ENCODE data around the gene JAM3.

The JAM3 gene

GRCh38 chr11:134146598-134146997, 77.7 kb downstream of the JAM3 start:
- no peak for TF ChIP-seq ZNF274 (IDR thresholded peaks at IDR 0.05; ENCODE audit: low read depth, low read length)
- no peak overlapping the region for H3K4me3 ChIP-seq (ENCODE audit: low read length)

DNA sequence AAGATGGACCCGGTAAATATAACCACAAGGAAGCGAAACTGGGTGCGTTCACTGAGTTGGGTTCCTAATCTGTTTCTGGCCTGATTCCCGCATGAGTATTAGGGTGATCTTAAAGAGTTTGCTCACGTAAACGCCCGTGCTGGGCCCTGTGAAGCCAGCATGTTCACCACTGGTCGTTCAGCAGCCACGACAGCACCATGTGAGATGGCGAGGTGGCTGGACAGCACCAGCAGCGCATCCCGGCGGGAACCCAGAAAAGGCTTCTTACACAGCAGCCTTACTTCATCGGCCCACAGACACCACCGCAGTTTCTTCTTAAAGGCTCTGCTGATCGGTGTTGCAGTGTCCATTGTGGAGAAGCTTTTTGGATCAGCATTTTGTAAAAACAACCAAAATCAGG, 80.5 kb downstream of the JAM3 start:
- no peak for TF ChIP-seq ZNF274 (IDR thresholded peaks at IDR 0.05; ENCODE audit: low read depth, low read length)
- no peak overlapping the region for H3K4me3 ChIP-seq (ENCODE audit: low read length)

- no peak for TF ChIP-seq ZNF274 (IDR thresholded peaks at IDR 0.05; ENCODE audit: low read depth, low read length)
- H3K4me3 ChIP-seq (ENCODE audit: low read length): no peak overlapping the region
These were observed 81.5 kb downstream of the JAM3 start for GRCh38 chr11:134150195-134150903.

GRCh38 chr11:134151083-134151747, 82.3 kb downstream of the JAM3 start:
- no peak overlapping the region for H3K4me3 ChIP-seq (ENCODE audit: low read length)

GRCh38 chr11:134152696-134153095, 83.8 kb downstream of the JAM3 start:
- no peak for TF ChIP-seq ZNF274 (IDR thresholded peaks at IDR 0.05; ENCODE audit: low read depth, low read length)
- no peak overlapping the region for H3K4me3 ChIP-seq (ENCODE audit: low read length)

More at GRCh38 chr11:134151083-134151747, 82.3 kb downstream of the JAM3 start:
- no peak for TF ChIP-seq ZNF274 (IDR thresholded peaks at IDR 0.05; ENCODE audit: low read depth, low read length)

DNA sequence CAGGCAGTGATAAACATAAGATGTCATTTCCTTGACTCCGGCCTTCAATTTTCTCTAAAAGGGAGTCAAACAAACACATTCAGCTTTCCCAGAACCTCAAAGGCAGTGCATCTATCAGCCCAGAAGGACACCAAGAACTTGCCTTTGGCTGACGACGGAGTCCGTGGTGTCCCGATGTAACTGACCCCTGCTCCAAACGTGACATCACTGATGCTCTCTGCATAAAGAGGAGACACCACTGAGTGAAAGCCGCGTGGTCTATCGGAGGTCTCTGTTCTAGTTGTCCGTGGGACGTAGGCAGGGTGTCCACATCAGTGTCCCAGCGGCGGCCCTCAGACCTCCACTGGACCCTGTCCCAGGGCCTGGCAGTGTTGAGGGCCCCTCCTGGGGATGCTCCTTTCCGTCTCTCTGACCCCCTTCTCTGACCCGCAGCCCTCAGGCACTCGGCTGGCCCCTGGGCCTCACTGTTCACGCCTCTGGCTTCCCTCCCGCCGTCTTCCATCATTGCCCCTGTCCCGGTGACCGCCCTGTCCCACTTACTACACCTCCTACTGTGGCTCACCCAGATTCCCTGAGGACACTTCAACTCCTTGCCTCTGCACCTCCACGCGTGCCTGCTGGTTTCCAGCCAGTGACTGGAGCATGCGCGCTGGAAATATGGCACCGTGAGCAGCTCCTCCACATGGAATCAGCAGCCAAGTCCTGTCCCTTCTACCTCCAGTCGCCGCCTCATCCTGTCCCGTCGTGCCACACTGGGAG, 84.5 kb downstream of the JAM3 start:
- TF ChIP-seq ZNF274 (IDR thresholded peaks at IDR 0.05; ENCODE audit: low read depth, low read length): no peak
- no peak overlapping the region for H3K4me3 ChIP-seq (ENCODE audit: low read length)

- no peak for TF ChIP-seq ZNF274 (IDR thresholded peaks at IDR 0.05; ENCODE audit: low read depth, low read length)
These were observed 85.6 kb downstream of the JAM3 start for GRCh38 chr11:134154441-134154840.

DNA sequence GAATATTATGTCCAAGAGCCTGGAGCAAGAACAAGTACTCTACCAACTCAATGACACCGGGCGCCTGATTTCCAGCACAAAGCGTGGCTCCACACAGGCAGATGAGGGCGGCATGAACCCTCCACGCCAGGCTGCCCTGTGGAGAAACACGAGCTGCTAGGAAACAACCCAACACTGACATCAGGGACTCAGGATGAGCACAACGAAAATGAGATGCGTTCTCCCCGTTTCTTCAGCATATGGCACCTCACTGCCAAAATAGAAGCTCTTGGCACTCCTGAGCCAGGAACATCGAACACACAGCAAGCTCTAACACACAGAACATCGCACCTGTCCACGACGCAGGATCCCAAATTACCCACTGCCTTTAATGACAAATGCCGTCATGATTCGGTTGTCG, 86.6 kb downstream of the JAM3 start:
- no peak overlapping the region for H3K4me3 ChIP-seq (ENCODE audit: low read length)
- TF ChIP-seq ZNF274 (IDR thresholded peaks at IDR 0.05; ENCODE audit: low read depth, low read length): no peak

More at GRCh38 chr11:134154441-134154840, 85.6 kb downstream of the JAM3 start:
- no peak overlapping the region for H3K4me3 ChIP-seq (ENCODE audit: low read length)

GRCh38 chr11:134155946-134156865, 87.3 kb downstream of the JAM3 start:
- H3K4me3 ChIP-seq (ENCODE audit: low read length): no peak overlapping the region
- TF ChIP-seq ZNF274 (IDR thresholded peaks at IDR 0.05; ENCODE audit: low read depth, low read length): no peak

DNA sequence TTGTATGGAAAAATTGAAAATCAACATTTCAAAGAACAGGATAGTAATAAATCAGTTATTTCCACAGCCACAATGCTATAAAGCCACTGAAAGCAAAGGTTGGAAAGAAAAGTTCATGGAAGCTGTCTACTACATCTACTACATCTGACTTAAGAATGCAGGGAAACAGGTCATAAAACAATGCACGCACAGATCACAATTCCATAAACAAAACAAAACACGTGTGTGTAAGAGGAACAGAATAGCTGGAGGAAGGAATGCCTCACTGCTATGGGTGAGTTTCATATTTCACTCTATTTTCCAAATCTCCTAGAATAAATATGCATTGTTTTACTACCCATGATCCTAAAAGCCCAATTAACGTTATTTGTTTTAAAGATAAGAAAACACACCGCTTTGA, 88.6 kb downstream of the JAM3 start:
- no peak overlapping the region for H3K4me3 ChIP-seq (ENCODE audit: low read length)
- no peak for TF ChIP-seq ZNF274 (IDR thresholded peaks at IDR 0.05; ENCODE audit: low read depth, low read length)

DNA sequence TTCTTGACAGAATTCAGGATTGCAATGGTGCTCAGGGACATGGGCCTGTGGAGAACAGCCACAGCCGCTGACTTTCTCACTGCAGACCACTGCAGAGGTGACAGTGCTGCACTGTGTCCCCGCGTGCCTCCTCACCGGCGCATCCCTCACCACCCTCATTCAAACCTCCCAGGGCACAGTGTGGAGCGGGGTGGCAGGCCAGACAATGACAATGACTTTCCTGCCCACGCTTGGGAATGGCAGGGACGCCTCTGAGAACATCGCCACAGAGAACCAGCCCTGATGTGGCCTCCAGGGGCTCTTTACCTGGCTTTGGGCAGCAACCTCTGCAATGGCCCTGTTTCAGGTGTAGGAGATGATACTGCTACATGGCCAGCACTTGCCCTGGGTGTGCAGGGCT, 89.2 kb downstream of the JAM3 start:
- no peak overlapping the region for H3K4me3 ChIP-seq (ENCODE audit: low read length)
- no peak for TF ChIP-seq ZNF274 (IDR thresholded peaks at IDR 0.05; ENCODE audit: low read depth, low read length)

- TF ChIP-seq ZNF274 (IDR thresholded peaks at IDR 0.05; ENCODE audit: low read depth, low read length): no peak
- no peak overlapping the region for H3K4me3 ChIP-seq (ENCODE audit: low read length)
These were observed 90.8 kb downstream of the JAM3 start for GRCh38 chr11:134159652-134160051.

- no peak for TF ChIP-seq ZNF274 (IDR thresholded peaks at IDR 0.05; ENCODE audit: low read depth, low read length)
- no peak overlapping the region for H3K4me3 ChIP-seq (ENCODE audit: low read length)
These were observed 95.9 kb downstream of the JAM3 start for GRCh38 chr11:134164490-134165370.

Data from GM08714 (cell line).